ENCODE measurements around the gene FOXC2.

FOXC2 gene

GRCh38 chr16:86565181-86565631 lies 1.4 kb upstream of the FOXC2 start:
- TF ChIP-seq POLR2AphosphoS5 (IDR thresholded peaks at IDR 0.05; ENCODE audit: low read depth, low read length) (no peak), POLR2A (IDR thresholded peaks at IDR 0.05; ENCODE audit: low read depth, low read length) (no peak), POU2F2 (IDR thresholded peaks at IDR 0.05; ENCODE audit: low read depth, low read length) (no peak), TAF1 (IDR thresholded peaks at IDR 0.05; ENCODE audit: low read depth, low read length) (no peak), SPI1 (IDR thresholded peaks at IDR 0.05; ENCODE audit: low read depth, low read length) (no peak), PAX5 (IDR thresholded peaks at IDR 0.05; ENCODE audit: insufficient read depth, low read length, severe bottlenecking) (no peak)
- DNase-seq (ENCODE audit: insufficient read length, low spot score) (no peak), FAIRE-seq (no peak)

DNA sequence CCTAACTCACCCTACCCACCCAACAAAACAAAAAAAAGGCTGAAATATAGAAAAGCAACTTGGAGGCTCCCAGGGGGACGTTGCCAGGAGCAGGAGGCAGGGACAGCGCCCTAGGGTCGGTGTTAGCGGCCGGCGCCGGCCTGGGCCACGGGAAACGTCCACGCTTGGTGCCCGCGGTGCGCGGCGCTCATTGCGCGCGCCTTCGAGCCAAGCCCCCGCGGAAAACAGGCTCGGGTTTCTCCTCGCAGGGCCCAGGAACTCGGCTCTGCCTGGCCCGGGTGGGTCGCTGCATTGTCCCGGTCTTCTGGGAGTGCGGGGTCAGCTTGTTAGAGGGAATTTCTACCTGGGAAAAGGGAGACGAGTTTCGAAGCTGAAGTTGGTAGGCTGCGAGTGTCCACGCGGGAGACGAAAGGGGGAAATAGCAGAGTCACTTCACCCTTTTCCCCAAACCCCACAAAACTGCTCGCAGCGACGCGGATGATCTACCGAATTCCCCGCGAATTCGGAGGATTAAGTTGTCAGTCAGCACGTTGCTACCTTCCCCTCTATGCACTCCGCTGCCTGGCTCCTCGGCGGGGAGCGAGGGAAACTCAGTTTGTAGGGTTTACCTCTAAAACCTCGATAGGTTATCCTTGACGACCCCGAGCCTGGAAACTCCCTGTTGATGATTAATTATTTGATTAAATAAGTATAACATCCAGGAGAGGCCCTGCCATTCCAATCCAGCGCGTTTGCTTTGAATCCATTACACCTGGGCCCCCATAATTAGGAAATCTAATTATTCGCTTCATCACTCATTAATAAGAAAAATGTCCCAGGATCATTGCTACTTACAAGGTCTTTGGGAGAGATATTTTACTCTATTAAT lies 751 bp upstream of the FOXC2 start:
- no peak for FAIRE-seq
- TF ChIP-seq PAX5 (IDR thresholded peaks at IDR 0.05; ENCODE audit: insufficient read depth, low read length, severe bottlenecking) = no peak
- no peak for TF ChIP-seq SPI1 (IDR thresholded peaks at IDR 0.05; ENCODE audit: low read depth, low read length)
- no peak for TF ChIP-seq POLR2AphosphoS5 (IDR thresholded peaks at IDR 0.05; ENCODE audit: low read depth, low read length)
- no peak for TF ChIP-seq POLR2A (IDR thresholded peaks at IDR 0.05; ENCODE audit: low read depth, low read length)
- TF ChIP-seq TAF1 (IDR thresholded peaks at IDR 0.05; ENCODE audit: low read depth, low read length) = no peak
- TF ChIP-seq POU2F2 (IDR thresholded peaks at IDR 0.05; ENCODE audit: low read depth, low read length) = no peak
- no peak for DNase-seq (ENCODE audit: insufficient read length, low spot score)

GRCh38 chr16:86566966-86567700 lies 504 bp downstream of the FOXC2 start:
- no peak for FAIRE-seq

GRCh38 chr16:86567701-86568581 lies 1.3 kb downstream of the FOXC2 start:
- TF ChIP-seq POLR2A (IDR thresholded peaks at IDR 0.05; ENCODE audit: low read depth, low read length) (no peak), POLR2AphosphoS5 (IDR thresholded peaks at IDR 0.05; ENCODE audit: low read depth, low read length) (no peak), PAX5 (IDR thresholded peaks at IDR 0.05; ENCODE audit: insufficient read depth, low read length, severe bottlenecking) (no peak)
- DNase-seq (ENCODE audit: insufficient read length, low spot score) = no peak
- no peak for FAIRE-seq

More at GRCh38 chr16:86566966-86567700, 504 bp downstream of the FOXC2 start:
- no peak for DNase-seq (ENCODE audit: insufficient read length, low spot score)
- no peak for TF ChIP-seq POU2F2 (IDR thresholded peaks at IDR 0.05; ENCODE audit: low read depth, low read length)
- no peak for TF ChIP-seq POLR2A (IDR thresholded peaks at IDR 0.05; ENCODE audit: low read depth, low read length)
- TF ChIP-seq POLR2AphosphoS5 (IDR thresholded peaks at IDR 0.05; ENCODE audit: low read depth, low read length) = no peak

- TF ChIP-seq TAF1 (IDR thresholded peaks at IDR 0.05; ENCODE audit: low read depth, low read length) = no peak
- no peak for TF ChIP-seq POLR2A (IDR thresholded peaks at IDR 0.05; ENCODE audit: low read depth, low read length)
- no peak for TF ChIP-seq POU2F2 (IDR thresholded peaks at IDR 0.05; ENCODE audit: low read depth, low read length)
- no peak for TF ChIP-seq POLR2AphosphoS5 (IDR thresholded peaks at IDR 0.05; ENCODE audit: low read depth, low read length)
- TF ChIP-seq SPI1 (IDR thresholded peaks at IDR 0.05; ENCODE audit: low read depth, low read length) = no peak
- TF ChIP-seq PAX5 (IDR thresholded peaks at IDR 0.05; ENCODE audit: insufficient read depth, low read length, severe bottlenecking) = no peak
These were observed 2.3 kb downstream of the FOXC2 start for GRCh38 chr16:86568677-86569623.

GRCh38 chr16:86569701-86570447 lies 3.2 kb downstream of the FOXC2 start:
- DNase-seq (ENCODE audit: insufficient read length, low spot score) = no peak
- TF ChIP-seq PAX5 (IDR thresholded peaks at IDR 0.05; ENCODE audit: insufficient read depth, low read length, severe bottlenecking) (no peak), SPI1 (IDR thresholded peaks at IDR 0.05; ENCODE audit: low read depth, low read length) (no peak), POU2F2 (IDR thresholded peaks at IDR 0.05; ENCODE audit: low read depth, low read length) (no peak), POLR2AphosphoS5 (IDR thresholded peaks at IDR 0.05; ENCODE audit: low read depth, low read length) (no peak), TAF1 (IDR thresholded peaks at IDR 0.05; ENCODE audit: low read depth, low read length) (no peak), POLR2A (IDR thresholded peaks at IDR 0.05; ENCODE audit: low read depth, low read length) (no peak)
- no peak for FAIRE-seq

More at GRCh38 chr16:86568677-86569623, 2.3 kb downstream of the FOXC2 start:
- DNase-seq (ENCODE audit: insufficient read length, low spot score) = no peak
- no peak for FAIRE-seq

- DNase-seq (ENCODE audit: insufficient read length, low spot score) (no peak), FAIRE-seq (no peak)
- TF ChIP-seq TAF1 (IDR thresholded peaks at IDR 0.05; ENCODE audit: low read depth, low read length) (no peak), POLR2AphosphoS5 (IDR thresholded peaks at IDR 0.05; ENCODE audit: low read depth, low read length) (no peak), PAX5 (IDR thresholded peaks at IDR 0.05; ENCODE audit: insufficient read depth, low read length, severe bottlenecking) (no peak), SPI1 (IDR thresholded peaks at IDR 0.05; ENCODE audit: low read depth, low read length) (no peak), POU2F2 (IDR thresholded peaks at IDR 0.05; ENCODE audit: low read depth, low read length) (no peak), POLR2A (IDR thresholded peaks at IDR 0.05; ENCODE audit: low read depth, low read length) (no peak)
These were observed 4.2 kb downstream of the FOXC2 start for GRCh38 chr16:86570558-86571529.
